Measurements from ENCODE around the gene TSEN15.

Gene TSEN15

GRCh38 chr1:184101141-184101540 lies 49.6 kb downstream of the TSEN15 start:
- TF ChIP-seq ZFX (IDR thresholded peaks at IDR 0.05; ENCODE audit: borderline replicate concordance): no peak
- TF ChIP-seq, protein P1, sequence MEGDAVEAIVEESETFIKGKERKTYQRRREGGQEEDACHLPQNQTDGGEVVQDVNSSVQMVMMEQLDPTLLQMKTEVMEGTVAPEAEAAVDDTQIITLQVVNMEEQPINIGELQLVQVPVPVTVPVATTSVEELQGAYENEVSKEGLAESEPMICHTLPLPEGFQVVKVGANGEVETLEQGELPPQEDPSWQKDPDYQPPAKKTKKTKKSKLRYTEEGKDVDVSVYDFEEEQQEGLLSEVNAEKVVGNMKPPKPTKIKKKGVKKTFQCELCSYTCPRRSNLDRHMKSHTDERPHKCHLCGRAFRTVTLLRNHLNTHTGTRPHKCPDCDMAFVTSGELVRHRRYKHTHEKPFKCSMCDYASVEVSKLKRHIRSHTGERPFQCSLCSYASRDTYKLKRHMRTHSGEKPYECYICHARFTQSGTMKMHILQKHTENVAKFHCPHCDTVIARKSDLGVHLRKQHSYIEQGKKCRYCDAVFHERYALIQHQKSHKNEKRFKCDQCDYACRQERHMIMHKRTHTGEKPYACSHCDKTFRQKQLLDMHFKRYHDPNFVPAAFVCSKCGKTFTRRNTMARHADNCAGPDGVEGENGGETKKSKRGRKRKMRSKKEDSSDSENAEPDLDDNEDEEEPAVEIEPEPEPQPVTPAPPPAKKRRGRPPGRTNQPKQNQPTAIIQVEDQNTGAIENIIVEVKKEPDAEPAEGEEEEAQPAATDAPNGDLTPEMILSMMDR (IDR thresholded peaks at IDR 0.05): no peak
- H3K27ac ChIP-seq: no peak overlapping the region

DNA sequence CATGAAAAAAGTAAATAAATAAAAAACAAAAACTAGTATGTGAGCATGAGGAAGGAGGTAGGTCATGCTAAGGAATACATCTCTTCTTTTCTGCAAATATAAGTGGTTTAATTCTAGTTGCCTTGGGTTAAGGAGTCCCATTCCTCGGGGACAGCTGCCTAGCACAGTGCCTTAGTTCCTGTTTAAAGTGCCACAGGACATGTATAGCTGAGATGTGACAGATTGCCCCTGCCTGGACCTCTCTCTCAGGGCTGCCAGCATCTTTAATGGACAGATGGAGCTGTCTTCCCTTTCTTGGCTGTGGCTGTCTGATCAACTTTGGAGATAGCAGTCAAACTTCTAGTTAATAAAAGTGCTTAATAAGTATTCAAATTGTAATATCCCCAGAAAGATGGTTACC lies 50.0 kb downstream of the TSEN15 start:
- no peak overlapping the region for H3K27ac ChIP-seq
- TF ChIP-seq, protein P1 (IDR thresholded peaks at IDR 0.05): no peak
- TF ChIP-seq ZFX (IDR thresholded peaks at IDR 0.05; ENCODE audit: borderline replicate concordance): no peak

DNA sequence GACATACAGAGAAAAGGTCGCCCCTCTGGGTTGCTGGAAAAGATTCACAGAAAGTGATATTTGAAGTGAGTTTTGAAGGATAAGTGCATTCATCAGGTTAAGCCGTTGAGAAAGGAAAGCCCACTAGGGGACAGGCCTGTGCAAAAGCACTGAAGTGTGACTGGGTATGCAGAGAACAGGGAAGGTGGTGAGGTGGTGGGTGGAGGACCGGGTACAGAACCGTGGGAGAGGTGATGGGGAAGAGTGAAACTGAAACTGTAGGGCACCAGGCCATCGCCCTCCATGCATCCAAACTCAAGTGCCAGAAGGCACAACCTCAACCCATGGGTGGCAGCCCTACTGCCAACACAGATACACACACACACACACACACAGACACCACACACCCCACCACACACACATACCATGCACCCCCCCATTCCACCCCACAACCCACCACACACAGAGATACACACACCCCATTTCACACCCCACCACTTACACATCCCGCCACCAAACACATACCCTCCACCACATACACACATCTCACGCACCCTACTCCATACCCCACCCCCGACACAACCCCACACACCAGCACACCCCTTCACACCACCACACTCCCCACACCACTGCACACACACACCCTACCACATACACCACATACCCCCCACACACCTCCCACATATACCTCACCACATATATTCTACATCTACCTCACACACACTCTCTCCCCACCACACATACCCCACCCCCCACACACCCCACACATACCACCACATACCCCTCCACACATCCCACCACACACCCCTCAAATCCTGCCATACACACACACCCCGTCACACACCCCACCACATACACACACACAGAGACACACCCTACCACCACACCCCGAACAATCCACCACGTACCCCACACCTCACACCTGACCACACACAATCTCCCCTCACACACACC lies 59.0 kb downstream of the TSEN15 start:
- TF ChIP-seq ZFX (IDR thresholded peaks at IDR 0.05; ENCODE audit: borderline replicate concordance): no peak
- TF ChIP-seq, protein P1 (IDR thresholded peaks at IDR 0.05): peak; percentile 22
- no peak overlapping the region for H3K27ac ChIP-seq

GRCh38 chr1:184112176-184112948 lies 60.8 kb downstream of the TSEN15 start:
- TF ChIP-seq ZFX (IDR thresholded peaks at IDR 0.05; ENCODE audit: borderline replicate concordance): no peak
- TF ChIP-seq, protein P1 (IDR thresholded peaks at IDR 0.05): no peak
- no peak overlapping the region for H3K27ac ChIP-seq

GRCh38 chr1:184113251-184113650 lies 61.7 kb downstream of the TSEN15 start:
- H3K27ac ChIP-seq: no peak overlapping the region
- TF ChIP-seq, protein P1 (IDR thresholded peaks at IDR 0.05): no peak
- TF ChIP-seq ZFX (IDR thresholded peaks at IDR 0.05; ENCODE audit: borderline replicate concordance): no peak

DNA sequence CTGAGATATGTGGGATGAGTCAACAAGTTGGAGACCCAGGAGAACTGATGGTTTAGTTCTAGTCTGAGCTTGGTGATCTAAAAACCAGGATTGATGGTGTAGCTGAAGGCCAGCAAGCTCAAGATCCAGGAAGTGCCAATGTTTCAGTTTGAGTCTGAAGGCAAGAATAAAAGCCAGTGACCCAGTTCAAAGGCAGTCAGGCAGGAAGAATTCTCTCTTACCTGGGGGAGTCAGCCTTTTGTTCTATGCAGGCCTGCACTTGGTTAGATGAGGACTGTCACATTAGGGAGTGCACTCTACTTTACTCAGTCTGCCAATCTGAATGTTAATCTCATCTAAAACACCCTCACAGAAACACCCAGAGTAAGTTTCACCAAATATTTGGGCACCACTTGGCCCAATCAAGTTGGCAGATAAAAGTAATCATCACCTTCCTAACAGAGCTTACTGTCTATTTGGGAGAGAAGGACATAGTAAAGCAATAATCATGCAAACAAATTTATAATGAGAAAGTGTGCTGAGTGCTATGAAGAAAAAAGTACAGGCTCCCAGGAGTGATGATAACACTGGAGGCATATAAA lies 63.4 kb downstream of the TSEN15 start:
- H3K27ac ChIP-seq: no peak overlapping the region
- TF ChIP-seq, protein P1 (IDR thresholded peaks at IDR 0.05): no peak
- TF ChIP-seq ZFX (IDR thresholded peaks at IDR 0.05; ENCODE audit: borderline replicate concordance): no peak

All from 22Rv1 (cell line).